GM23248 (cell line): ENCODE results near the gene PDGFD. TPM values are rescaled to one million over a fixed set of nuclear protein-coding genes. Genes with fewer than 3 reads are reported as not detected.

ENCODE experiments used
- DNase-seq: peaks from one replicate; pipeline ENCODE4 v3.0.0-alpha.2; 2015
- H2AFZ ChIP-seq: fragments of 200-600 bp; sonication (generic); 2 replicates; pipeline ENCODE4 v1.6.1; 2016; ENCODE audit warnings: antibody characterized with exemption
- H3F3A ChIP-seq: fragments of 200-600 bp; sonication (generic); 2 replicates; pipeline ENCODE4 v1.6.1; 2016; ENCODE audit warnings: mild to moderate bottlenecking, antibody characterized with exemption, mixed run types; ENCODE audit not compliant: insufficient read depth
- H3K27ac ChIP-seq: fragments of 200-600 bp; sonication (generic); 2 replicates; pipeline ENCODE4 v1.5.1; 2016; ENCODE audit warnings: mild to moderate bottlenecking
- H3K27me3 ChIP-seq: fragments of 200-600 bp; sonication (generic); replicated peaks from 2 replicates; pipeline ENCODE4 v1.6.1; 2016; ENCODE audit warnings: mild to moderate bottlenecking; ENCODE audit not compliant: insufficient read depth
- H3K36me3 ChIP-seq: fragments of 200-600 bp; sonication (generic); 2 replicates; pipeline ENCODE4 v1.6.1; 2016; ENCODE audit warnings: low read depth, mild to moderate bottlenecking
- H3K4me1 ChIP-seq: fragments of 200-600 bp; sonication (generic); 2 replicates; pipeline ENCODE4 v1.6.1; 2016; ENCODE audit warnings: mild to moderate bottlenecking; ENCODE audit not compliant: insufficient read depth
- H3K4me2 ChIP-seq: fragments of 200-600 bp; sonication (generic); one replicate; pipeline ENCODE4 v1.6.1; 2016; ENCODE audit warnings: mild to moderate bottlenecking; ENCODE audit not compliant: unreplicated experiment
- H3K4me3 ChIP-seq: fragments of 200-600 bp; sonication (generic); 2 replicates; pipeline ENCODE4 v1.5.1; 2016; ENCODE audit warnings: mild to moderate bottlenecking
- H3K79me2 ChIP-seq: fragments of 200-600 bp; sonication (generic); 2 replicates; pipeline ENCODE4 v1.6.1; 2016; ENCODE audit warnings: mild to moderate bottlenecking; ENCODE audit not compliant: insufficient read depth
- H3K9ac ChIP-seq: fragments of 200-600 bp; sonication (generic); 2 replicates; pipeline ENCODE4 v1.6.1; 2016; ENCODE audit warnings: mild to moderate bottlenecking
- H3K9me2 ChIP-seq: fragments of 200-600 bp; sonication (generic); 2 replicates; pipeline ENCODE4 v1.6.1; 2016; ENCODE audit warnings: mixed run types, mild to moderate bottlenecking, moderate library complexity; ENCODE audit not compliant: insufficient read depth
- H3K9me3 ChIP-seq: fragments of 200-600 bp; sonication (generic); one replicate; pipeline ENCODE4 v1.6.1; 2017; ENCODE audit warnings: low read depth
- H4K20me1 ChIP-seq: fragments of 200-600 bp; sonication (generic); 2 replicates; pipeline ENCODE4 v1.6.0; 2016; ENCODE audit not compliant: insufficient read depth
- EZH2 ChIP-seq: fragments of 200-600 bp; sonication (generic); IDR thresholded peaks from 2 replicates; pipeline ENCODE4 v1.6.1; 2018; ENCODE audit warnings: antibody characterized with exemption, mild to moderate bottlenecking; ENCODE audit not compliant: insufficient read depth, poor library complexity, severe bottlenecking
- EZH2phosphoT487 ChIP-seq: fragments of 200-600 bp; sonication (generic); IDR thresholded peaks from 2 replicates; pipeline ENCODE4 v1.6.1; 2018; ENCODE audit warnings: antibody characterized with exemption, moderate library complexity, mild to moderate bottlenecking, low read depth; ENCODE audit not compliant: insufficient read depth
- WGBS, 2 experiments: methylation state at CpG; one replicate each; pipeline ENCODE4 v1.1.6; 2015 to 2017; ENCODE audit warnings: low lambda C conversion rate in 2 of 2, low coverage in 1 of 2; ENCODE audit errors: missing lambda C conversion rate in 2 of 2; 5-methylcytosine and 5-hydroxymethylcytosine counted together
- in situ Hi-C: fragments of 300-500 bp; cut with MboI; formaldehyde crosslinking; loops from 2 replicates; pipeline ENCODE4 v1.15.0; 2020
- polyA plus RNA-seq: library from polyadenylated mRNA; unstranded; fragments of >200 nt; fragmentation: Nextera tagmentation; extraction: Ambion mirVana; gene quantifications from 2 replicates; pipeline ENCODE4 v1.2.1, GENCODE V29; 2016
- total RNA-seq: library from RNA; depleted of rRNA; stranded (reverse); fragments of >200 nt; shearing (Covaris generic); gene quantifications from 2 replicates; pipeline ENCODE4 v1.2.3, GENCODE V29; 2014

Gene PDGFD
- total and polyA plus RNA-seq, 2 experiments from 2014 or later, result 0.81 to 1.3 TPM

- H3K27me3 ChIP-seq, result no peaks in the 10 kb centered on the region
- in situ Hi-C loops, result no loop called here
- no peak for DNase-seq
- no peaks in the 10 kb centered on the region for H3K79me2 ChIP-seq
- no peak overlapping the region for H3K9ac ChIP-seq
- no peak overlapping the region for H3K4me2 ChIP-seq
- no peaks in the 10 kb centered on the region for H3F3A ChIP-seq
- H3K4me3 ChIP-seq, result no peak overlapping the region
- no peak for TF ChIP-seq EZH2phosphoT487
- TF ChIP-seq EZH2, result no peak
- peaks cover 4% of the 10 kb centered on the region; the same call in 1 of the 2 replicates for H3K9me2 ChIP-seq
- no peaks in the 10 kb centered on the region for H3K9me3 ChIP-seq
- H3K27ac ChIP-seq, result no peak overlapping the region
- no peaks in the 10 kb centered on the region for H3K36me3 ChIP-seq
- H4K20me1 ChIP-seq, result no peaks in the 10 kb centered on the region
- H2AFZ ChIP-seq, result no peak overlapping the region
- H3K4me1 ChIP-seq, result no peaks in the 10 kb centered on the region
- 74 to 81% methylated on average over 1 of the region's 1 CpG for WGBS, 2 experiments
These were observed 103.1 kb downstream of the PDGFD start for GRCh38 chr11:104060820-104061219.

- Histone ChIP-seq H3K4me1 (no peaks in the 10 kb centered on the region), H3K27me3 (no peaks in the 10 kb centered on the region), H4K20me1 (no peaks in the 10 kb centered on the region), H2AFZ (no peak overlapping the region), H3K4me2 (no peak overlapping the region), H3K9me3 (no peaks in the 10 kb centered on the region), H3K27ac (no peak overlapping the region), H3K9me2 (peaks cover 4% of the 10 kb centered on the region; the same call in 1 of the 2 replicates), H3K79me2 (no peaks in the 10 kb centered on the region), H3K4me3 (no peak overlapping the region), H3K36me3 (no peaks in the 10 kb centered on the region), H3K9ac (no peak overlapping the region), H3F3A (no peaks in the 10 kb centered on the region)
- no peak for DNase-seq
- TF ChIP-seq EZH2phosphoT487 (no peak), EZH2 (no peak)
- in situ Hi-C loops, result no loop called here
- 84 to 86% methylated on average over 3 of the region's 3 CpGs for WGBS, 2 experiments
These were observed 103.7 kb downstream of the PDGFD start for GRCh38 chr11:104060004-104060794.

GRCh38 chr11:104058680-104059079, 105.3 kb downstream of the PDGFD start:
- H3K9me2 ChIP-seq, result peaks cover 4% of the 10 kb centered on the region; the same call in 1 of the 2 replicates
- no peaks in the 10 kb centered on the region for H3K9me3 ChIP-seq
- H3K9ac ChIP-seq, result no peak overlapping the region
- H3K36me3 ChIP-seq, result no peaks in the 10 kb centered on the region
- in situ Hi-C loops, result no loop called here
- H3K4me2 ChIP-seq, result no peak overlapping the region
- no peak for DNase-seq
- H3K79me2 ChIP-seq, result no peaks in the 10 kb centered on the region
- H4K20me1 ChIP-seq, result no peaks in the 10 kb centered on the region
- H3K4me1 ChIP-seq, result no peaks in the 10 kb centered on the region
- H3K27ac ChIP-seq, result no peak overlapping the region
- TF ChIP-seq EZH2phosphoT487 (no peak), EZH2 (no peak)
- 92 to 98% methylated on average over 4 of the region's 4 CpGs for WGBS, 2 experiments
- no peak overlapping the region for H3K4me3 ChIP-seq
- H3K27me3 ChIP-seq, result no peaks in the 10 kb centered on the region
- H2AFZ ChIP-seq, result no peak overlapping the region
- H3F3A ChIP-seq, result no peaks in the 10 kb centered on the region

GRCh38 chr11:104057908-104058307, 106.0 kb downstream of the PDGFD start:
- H3K79me2 ChIP-seq, result no peaks in the 10 kb centered on the region
- H3K9me3 ChIP-seq, result no peaks in the 10 kb centered on the region
- no peak for TF ChIP-seq EZH2
- TF ChIP-seq EZH2phosphoT487, result no peak
- H3K27me3 ChIP-seq, result no peaks in the 10 kb centered on the region
- H3K4me1 ChIP-seq, result no peaks in the 10 kb centered on the region
- no peaks in the 10 kb centered on the region for H4K20me1 ChIP-seq
- H3K9ac ChIP-seq, result no peak overlapping the region
- no peak overlapping the region for H2AFZ ChIP-seq
- H3F3A ChIP-seq, result no peaks in the 10 kb centered on the region
- no peak for DNase-seq
- no peak overlapping the region for H3K4me2 ChIP-seq
- H3K27ac ChIP-seq, result no peak overlapping the region
- WGBS, 2 experiments, result 95 to 98% methylated on average over 5 of the region's 5 CpGs
- peaks cover 4% of the 10 kb centered on the region; the same call in 1 of the 2 replicates for H3K9me2 ChIP-seq
- no peak overlapping the region for H3K4me3 ChIP-seq
- H3K36me3 ChIP-seq, result no peaks in the 10 kb centered on the region
- in situ Hi-C loops, result no loop called here
